Memory B cell (primary cell): ENCODE results near the gene CUEDC1.

Experiments
- ATAC-seq: fragments of 150-1000 bp; cut with Tn5 transposase; 2 replicates; pipeline ENCODE4 v1.10.0; 2021; ENCODE audit warnings: low read depth, mild to moderate bottlenecking, moderate library complexity
- DNase-seq, 2 donors: peaks; one replicate each; pipeline ENCODE4 v3.0.0; 2022; ENCODE audit warnings: low spot score in 2 of 2
- H3K27ac Mint-ChIP-seq: one replicate; pipeline ENCODE4 v1.8.0; 2022; ENCODE audit warnings: mild to moderate bottlenecking, moderate library complexity, mixed read lengths
- H3K27me3 Mint-ChIP-seq: one replicate; pipeline ENCODE4 v1.8.0; 2022; ENCODE audit warnings: mixed read lengths
- H3K36me3 Mint-ChIP-seq: one replicate; pipeline ENCODE4 v1.8.0; 2022; ENCODE audit warnings: mild to moderate bottlenecking, mixed read lengths
- H3K4me1 Mint-ChIP-seq: one replicate; pipeline ENCODE4 v1.8.0; 2022; ENCODE audit warnings: mixed read lengths
- H3K4me3 Mint-ChIP-seq: one replicate; pipeline ENCODE4 v1.8.0; 2022; ENCODE audit warnings: mild to moderate bottlenecking, moderate library complexity, mixed read lengths
- H3K9me3 Mint-ChIP-seq: one replicate; pipeline ENCODE4 v1.8.0; 2022; ENCODE audit warnings: mixed read lengths

Gene CUEDC1

DNA sequence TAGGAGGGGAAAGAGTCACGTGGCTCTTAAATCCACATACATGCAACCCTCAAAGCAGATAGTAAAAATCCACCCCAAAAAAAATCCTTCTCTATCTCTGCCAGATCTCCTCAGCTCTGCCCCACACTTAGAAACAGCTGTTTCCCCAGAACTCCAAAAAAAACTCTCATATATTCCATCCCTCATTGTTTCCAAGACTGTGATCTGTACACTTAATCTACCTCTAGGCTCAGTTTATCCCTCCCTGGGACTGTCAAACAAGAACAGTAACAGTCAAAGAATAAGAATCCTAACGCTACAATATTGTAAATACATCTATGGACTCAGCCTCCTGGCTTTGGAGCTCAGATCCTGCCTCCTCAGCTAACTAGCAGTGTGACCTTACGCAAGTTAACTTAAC lies 11.6 kb downstream of the CUEDC1 start:
- Mint-ChIP-seq H3K27ac (no peak overlapping the region), H3K9me3 (peaks cover 2% of the 10 kb centered on the region), H3K36me3 (no peaks in the 10 kb centered on the region), H3K4me3 (no peak overlapping the region), H3K27me3 (peaks cover 28% of the 10 kb centered on the region), H3K4me1 (peaks cover 41% of the 10 kb centered on the region)
- DNase-seq, result no peak
- no peak for ATAC-seq

DNA sequence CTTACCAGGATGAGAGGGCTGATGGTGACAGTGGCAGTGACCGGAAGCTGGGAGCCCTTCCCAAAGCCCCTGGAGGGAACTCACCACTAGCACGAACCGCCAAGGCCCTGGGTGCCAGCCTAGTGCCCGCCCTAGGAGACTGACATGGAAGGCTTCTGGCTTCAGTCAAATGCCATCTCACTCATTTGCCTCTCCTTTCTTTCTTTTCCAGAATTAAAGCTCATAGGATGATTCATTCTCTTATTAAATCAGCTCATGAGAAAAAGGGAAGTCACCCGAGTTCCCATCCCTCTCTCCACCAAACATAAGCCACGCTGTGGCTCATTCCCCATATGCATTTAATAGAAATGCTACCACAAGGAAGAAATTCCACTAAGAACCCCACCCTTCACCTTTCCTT lies 12.1 kb downstream of the CUEDC1 start:
- Mint-ChIP-seq H3K4me3 (no peak overlapping the region), H3K27ac (no peak overlapping the region), H3K27me3 (peaks cover 26% of the 10 kb centered on the region), H3K4me1 (peaks cover 35% of the 10 kb centered on the region), H3K9me3 (peaks cover 2% of the 10 kb centered on the region), H3K36me3 (no peaks in the 10 kb centered on the region)
- DNase-seq (no peak), ATAC-seq (no peak)

DNA sequence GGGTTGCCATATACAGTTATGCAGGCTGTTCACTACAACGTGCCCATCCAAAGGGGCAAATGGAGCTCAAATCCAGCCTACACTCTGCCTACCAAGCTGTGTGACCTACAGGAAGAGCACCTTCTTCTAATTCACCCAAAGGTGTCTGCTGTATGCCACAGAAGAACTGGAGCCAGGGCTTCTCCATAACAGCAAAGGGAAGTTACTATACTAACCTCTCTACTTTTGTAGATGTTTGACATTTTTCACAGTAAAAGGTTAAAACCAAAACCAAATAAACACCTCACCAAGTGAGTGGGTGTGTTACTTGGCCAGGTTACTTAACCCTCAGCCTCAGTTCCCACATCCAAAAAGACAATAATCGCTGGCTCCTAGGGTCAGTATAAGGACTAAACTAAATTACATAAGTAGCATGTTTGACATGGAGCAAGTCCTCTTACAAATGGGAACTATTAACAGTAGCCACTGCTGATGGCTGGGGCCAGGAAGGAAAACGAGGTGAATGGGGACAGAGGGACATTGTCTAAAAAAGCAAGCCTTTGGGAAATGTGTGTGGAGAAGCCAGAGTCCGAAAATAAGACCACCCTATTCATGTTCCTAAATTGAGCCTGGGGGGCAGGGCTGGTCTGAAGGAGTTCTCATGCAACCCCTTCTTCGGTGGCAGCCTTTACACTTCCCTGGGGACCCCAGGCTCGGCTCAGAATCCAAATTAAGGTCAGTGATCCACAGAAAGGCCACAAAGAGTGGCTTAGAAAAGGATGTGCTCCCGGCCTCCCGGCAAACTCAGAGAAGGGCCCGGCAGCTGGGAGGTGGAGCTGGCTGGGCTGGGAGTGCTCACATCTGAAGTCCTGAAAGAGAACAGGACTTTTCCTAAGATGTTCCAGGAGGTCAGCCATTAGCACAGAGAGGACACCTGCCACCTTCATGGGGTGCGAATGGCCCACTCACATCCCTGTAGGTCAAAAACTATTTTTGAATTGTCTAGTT lies 13.5 kb downstream of the CUEDC1 start:
- Mint-ChIP-seq H3K4me3 (no peak overlapping the region), H3K36me3 (no peaks in the 10 kb centered on the region), H3K9me3 (peaks cover 2% of the 10 kb centered on the region), H3K27ac (no peak overlapping the region), H3K27me3 (peaks cover 25% of the 10 kb centered on the region), H3K4me1 (peaks cover 30% of the 10 kb centered on the region)
- DNase-seq (no peak), ATAC-seq (no peak)

DNA sequence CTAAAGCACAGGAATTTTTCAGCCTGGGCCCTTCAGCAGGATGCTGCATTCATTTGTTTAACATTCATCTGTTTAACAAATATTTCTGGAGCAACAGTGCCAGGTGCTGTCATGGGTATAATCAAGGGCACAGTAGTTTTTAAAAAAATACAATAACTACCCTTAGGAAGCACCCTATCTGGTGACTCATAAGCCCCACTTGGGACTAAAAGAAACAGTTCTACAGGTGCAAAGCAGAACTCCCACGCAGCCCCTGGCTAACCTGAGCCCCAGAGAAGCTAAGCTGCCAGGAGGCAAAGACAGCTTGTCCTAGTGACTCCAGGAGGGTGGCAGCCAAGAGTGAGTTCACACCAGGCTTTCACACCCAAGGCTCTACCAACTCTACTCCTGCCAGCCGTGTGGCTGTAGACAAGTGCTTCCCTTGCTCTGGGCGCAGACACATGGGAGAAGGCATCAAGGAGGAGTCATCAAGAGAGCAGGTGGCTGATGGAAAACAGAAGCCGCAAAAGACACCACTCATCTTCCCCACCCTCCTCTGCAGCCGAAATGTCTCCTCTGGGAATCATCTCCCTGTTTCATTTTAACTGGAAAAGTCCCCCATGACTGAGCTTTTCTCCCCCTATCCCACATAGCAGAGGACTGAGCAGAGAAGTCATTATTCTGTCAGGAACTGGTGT lies 14.4 kb downstream of the CUEDC1 start:
- DNase-seq, result no peak
- H3K4me1 Mint-ChIP-seq, result peaks cover 23% of the 10 kb centered on the region
- peaks cover 27% of the 10 kb centered on the region for H3K27me3 Mint-ChIP-seq
- no peak for ATAC-seq
- peaks cover 2% of the 10 kb centered on the region for H3K9me3 Mint-ChIP-seq
- no peak overlapping the region for H3K4me3 Mint-ChIP-seq
- H3K36me3 Mint-ChIP-seq, result no peaks in the 10 kb centered on the region
- H3K27ac Mint-ChIP-seq, result no peak overlapping the region

DNA sequence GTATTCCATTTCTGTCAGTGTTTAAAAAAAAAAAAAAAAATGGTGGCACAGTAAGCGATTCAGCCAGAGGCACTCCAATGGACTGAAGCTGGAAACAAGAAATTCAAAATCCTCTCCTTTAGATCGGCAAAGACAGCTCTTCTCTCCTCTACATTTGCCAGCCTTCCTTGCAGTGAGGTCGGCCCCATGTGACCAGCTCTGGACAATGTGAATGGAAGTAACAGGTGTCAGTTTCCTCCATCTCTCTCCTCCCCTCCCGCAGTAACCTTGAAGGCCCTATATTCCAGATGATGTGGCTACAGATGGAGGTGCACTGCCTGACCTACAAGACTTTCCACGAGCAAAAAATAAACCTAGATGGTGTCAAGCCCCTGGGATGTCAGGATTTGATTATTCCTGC lies 15.0 kb downstream of the CUEDC1 start:
- Mint-ChIP-seq H3K27ac (no peak overlapping the region), H3K27me3 (peaks cover 30% of the 10 kb centered on the region), H3K9me3 (peaks cover 2% of the 10 kb centered on the region), H3K4me1 (peaks cover 23% of the 10 kb centered on the region), H3K36me3 (no peaks in the 10 kb centered on the region), H3K4me3 (no peak overlapping the region)
- DNase-seq (no peak), ATAC-seq (no peak)

DNA sequence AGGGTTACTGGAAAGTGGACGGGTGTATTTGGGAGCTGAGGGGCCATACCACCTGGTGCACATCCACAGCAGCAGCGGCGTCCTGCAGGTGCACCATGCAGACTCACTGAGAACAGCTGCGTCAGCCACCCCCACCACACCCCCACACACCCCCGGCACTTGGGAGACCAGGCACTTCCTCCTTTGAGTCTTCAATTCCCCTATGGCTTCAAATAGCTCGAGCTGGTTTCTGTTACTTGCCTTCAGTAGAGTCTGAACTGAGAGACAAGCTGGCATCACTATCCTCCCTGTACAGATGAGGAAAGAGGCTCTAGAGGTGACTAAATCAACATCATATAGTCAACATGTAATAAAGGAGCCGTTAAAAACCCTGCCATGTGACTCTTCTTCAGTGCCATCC lies 15.4 kb downstream of the CUEDC1 start:
- H3K27me3 Mint-ChIP-seq, result peaks cover 32% of the 10 kb centered on the region
- H3K9me3 Mint-ChIP-seq, result peaks cover 2% of the 10 kb centered on the region
- H3K4me1 Mint-ChIP-seq, result peaks cover 23% of the 10 kb centered on the region
- H3K27ac Mint-ChIP-seq, result peak overlapping the region; percentile 5
- peak; percentile 99 for ATAC-seq
- no peaks in the 10 kb centered on the region for H3K36me3 Mint-ChIP-seq
- peak overlapping the region; percentile 9 for H3K4me3 Mint-ChIP-seq
- DNase-seq, result peak; percentile 68 to 75

DNA sequence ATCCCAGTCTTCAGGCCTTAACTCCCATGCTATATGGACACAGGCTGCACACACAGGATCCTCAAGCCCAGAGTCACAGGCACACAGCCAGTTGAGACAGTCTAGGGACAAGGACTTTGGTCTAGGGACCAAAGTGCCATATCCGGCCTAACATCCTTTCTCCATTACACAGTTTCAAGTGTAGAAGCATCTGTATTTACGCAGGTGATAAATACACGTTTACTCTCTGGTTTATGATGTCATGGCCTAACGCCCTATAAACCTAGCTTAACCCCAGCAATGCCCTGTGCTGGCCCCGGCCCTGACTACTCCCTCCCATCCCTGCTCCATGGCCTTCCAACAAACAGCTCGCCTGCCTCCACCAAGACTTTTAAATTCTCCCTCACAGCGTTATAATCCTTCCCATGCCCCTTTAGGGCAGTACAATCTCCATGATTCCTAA lies 17.1 kb downstream of the CUEDC1 start:
- Mint-ChIP-seq H3K4me3 (no peak overlapping the region), H3K4me1 (peaks cover 19% of the 10 kb centered on the region), H3K36me3 (no peaks in the 10 kb centered on the region), H3K27me3 (peaks cover 26% of the 10 kb centered on the region), H3K27ac (no peak overlapping the region), H3K9me3 (peaks cover 2% of the 10 kb centered on the region)
- DNase-seq (no peak), ATAC-seq (no peak)

DNA sequence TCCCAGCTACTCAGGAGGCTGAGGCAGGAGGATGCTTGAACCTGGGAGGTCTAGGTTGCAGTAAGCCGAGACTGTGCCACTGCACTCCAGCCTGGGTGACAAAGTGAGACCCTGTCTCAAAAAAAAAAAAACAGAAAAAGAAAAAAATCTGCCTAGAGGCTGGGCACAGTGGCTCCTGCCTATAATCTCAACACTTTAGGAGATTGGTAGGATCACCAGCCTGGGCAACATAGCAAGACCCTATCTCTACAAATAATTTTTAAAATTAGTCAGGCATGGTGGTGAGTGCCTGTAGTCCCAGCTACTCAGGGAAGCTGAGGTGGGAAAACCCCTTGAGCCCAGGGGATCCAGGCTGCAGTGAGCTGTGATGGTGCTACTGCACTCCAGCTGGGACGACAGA lies 17.7 kb downstream of the CUEDC1 start:
- no peak overlapping the region for H3K4me3 Mint-ChIP-seq
- no peaks in the 10 kb centered on the region for H3K36me3 Mint-ChIP-seq
- peaks cover 26% of the 10 kb centered on the region for H3K27me3 Mint-ChIP-seq
- H3K4me1 Mint-ChIP-seq, result peaks cover 17% of the 10 kb centered on the region
- H3K27ac Mint-ChIP-seq, result no peak overlapping the region
- ATAC-seq (no peak), DNase-seq (no peak)
- peaks cover 2% of the 10 kb centered on the region for H3K9me3 Mint-ChIP-seq

DNA sequence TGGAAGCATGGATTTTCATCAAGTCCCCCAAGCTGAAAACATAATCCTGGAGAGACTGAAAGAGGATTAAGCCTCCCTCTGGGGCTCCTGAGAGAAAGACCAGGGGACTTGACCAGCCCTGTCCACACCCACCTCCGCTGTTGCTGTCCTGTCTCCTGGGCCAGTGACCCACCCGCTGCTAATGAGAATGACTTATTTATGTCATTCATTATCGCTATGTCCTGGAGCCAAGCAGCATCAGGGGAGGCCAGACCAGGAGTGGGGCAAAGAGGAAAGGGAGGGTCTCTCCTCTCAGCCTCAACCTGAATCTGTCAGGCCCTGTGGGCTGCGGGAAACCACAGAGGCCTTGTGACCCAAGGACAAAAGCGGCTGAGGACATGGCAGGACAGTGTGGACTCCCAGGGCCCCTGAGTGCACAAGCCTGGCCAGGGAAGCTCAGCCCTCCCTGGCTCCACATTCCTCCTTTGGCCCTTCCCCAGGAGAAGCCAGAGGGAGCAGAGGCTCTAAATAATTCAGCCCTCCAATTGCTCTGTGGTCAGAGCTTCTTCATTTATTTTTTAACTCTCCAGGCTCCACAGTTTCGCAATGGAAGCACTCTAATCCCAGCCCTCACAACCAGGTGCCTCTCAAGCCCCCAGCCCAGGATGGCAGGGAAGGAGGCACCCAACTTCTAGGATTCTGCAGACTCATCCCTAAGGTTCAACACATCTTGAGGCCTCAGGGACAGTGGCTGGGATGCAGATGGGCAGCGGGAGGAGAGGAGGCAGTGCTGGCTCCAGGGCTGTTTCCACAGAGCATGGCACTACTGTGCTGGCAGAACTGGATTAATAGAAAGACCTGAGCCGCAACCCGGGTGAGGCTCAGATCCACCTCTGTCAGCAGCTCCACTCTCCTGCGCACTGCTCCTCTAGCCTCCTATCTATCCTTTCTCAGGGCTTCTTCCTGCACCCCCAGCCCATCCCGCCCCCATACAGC lies 19.1 kb downstream of the CUEDC1 start:
- no peak for ATAC-seq
- peaks cover 24% of the 10 kb centered on the region for H3K27me3 Mint-ChIP-seq
- DNase-seq, result no peak
- H3K4me3 Mint-ChIP-seq, result no peak overlapping the region
- no peaks in the 10 kb centered on the region for H3K36me3 Mint-ChIP-seq
- H3K9me3 Mint-ChIP-seq, result peaks cover 2% of the 10 kb centered on the region
- H3K27ac Mint-ChIP-seq, result no peak overlapping the region
- peaks cover 11% of the 10 kb centered on the region for H3K4me1 Mint-ChIP-seq

DNA sequence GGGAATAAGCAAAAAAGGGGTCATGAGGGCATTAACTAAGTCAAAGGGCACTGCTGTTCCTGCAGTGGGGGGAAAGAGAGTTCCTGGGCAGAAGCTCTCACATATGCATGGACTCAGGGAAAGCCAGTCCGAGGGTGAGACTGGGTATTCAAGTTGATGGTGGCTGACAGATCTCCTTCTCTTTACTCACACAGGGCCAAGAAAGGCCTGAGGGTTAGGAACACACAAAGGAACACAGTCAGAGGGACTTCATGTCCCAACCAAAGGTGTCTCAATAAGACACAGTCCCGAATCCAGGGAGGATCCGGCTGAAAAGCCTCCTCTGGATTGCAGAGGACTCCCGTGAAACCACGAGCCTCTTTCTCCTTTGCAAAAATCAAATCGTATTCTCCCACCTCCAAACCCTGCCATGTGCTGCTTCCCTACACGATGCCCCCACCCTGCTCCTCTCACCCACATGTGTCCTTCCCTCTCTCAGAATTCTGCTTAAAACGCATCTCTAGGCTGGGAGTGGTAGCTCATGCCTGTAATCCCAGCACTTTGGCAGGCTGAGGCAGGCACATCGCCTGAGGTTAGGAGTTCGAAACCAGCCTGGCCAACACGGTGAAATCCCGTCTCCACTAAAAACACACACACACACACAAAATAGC lies 23.6 kb downstream of the CUEDC1 start:
- H3K4me3 Mint-ChIP-seq, result no peak overlapping the region

DNA sequence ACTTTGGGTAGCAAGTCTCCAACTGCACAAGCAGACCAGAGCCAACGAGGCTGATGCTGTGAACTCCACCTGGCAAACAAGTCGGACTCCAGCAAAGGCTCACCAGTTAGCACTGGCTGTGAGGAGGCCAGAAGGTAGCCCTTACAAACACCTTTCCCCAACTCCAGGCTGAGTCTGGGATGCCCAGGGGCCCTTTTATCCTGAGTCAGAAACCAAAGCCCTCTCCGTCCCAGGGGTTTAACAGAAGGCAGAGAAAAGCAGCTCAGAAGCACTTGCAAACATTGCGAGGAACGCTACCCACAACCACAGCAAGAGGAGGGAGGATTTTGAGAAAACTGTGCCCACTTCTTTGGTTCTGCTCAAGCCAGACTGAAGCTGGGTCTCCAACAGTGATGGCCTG lies 25.0 kb downstream of the CUEDC1 start:
- no peaks in the 10 kb centered on the region for H3K36me3 Mint-ChIP-seq
- peaks cover 20% of the 10 kb centered on the region for H3K27me3 Mint-ChIP-seq
- DNase-seq (no peak), ATAC-seq (no peak)
- no peak overlapping the region for H3K27ac Mint-ChIP-seq
- H3K9me3 Mint-ChIP-seq, result no peaks in the 10 kb centered on the region
- H3K4me3 Mint-ChIP-seq, result no peak overlapping the region
- no peaks in the 10 kb centered on the region for H3K4me1 Mint-ChIP-seq

More for the DNA sequence above, 23.6 kb downstream of the CUEDC1 start:
- no peak overlapping the region for H3K27ac Mint-ChIP-seq
- DNase-seq (no peak), ATAC-seq (no peak)
- H3K27me3 Mint-ChIP-seq, result peaks cover 23% of the 10 kb centered on the region
- no peaks in the 10 kb centered on the region for H3K4me1 Mint-ChIP-seq
- no peaks in the 10 kb centered on the region for H3K36me3 Mint-ChIP-seq
- H3K9me3 Mint-ChIP-seq, result no peaks in the 10 kb centered on the region

DNA sequence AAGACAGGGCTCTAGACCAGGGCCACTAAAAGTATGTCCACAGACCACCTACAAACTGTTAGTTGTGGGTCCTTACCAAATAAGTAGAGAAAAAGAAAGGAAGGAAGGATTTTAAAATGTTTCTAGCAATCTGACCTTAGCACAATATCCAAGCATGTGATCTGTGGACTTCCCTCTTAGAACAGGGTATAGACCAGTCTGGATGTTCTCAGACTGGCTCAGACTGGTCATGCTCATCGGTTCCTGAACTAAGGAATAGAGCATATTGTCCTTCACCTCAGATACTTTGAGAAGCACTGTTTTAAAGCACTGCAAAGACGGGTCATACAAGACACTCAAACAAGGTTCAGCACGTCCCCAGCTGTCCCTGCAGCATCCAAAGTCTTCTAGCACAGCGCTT lies 25.8 kb downstream of the CUEDC1 start:
- DNase-seq (no peak), ATAC-seq (no peak)
- peaks cover 18% of the 10 kb centered on the region for H3K27me3 Mint-ChIP-seq
- no peak overlapping the region for H3K4me3 Mint-ChIP-seq
- no peaks in the 10 kb centered on the region for H3K4me1 Mint-ChIP-seq
- H3K36me3 Mint-ChIP-seq, result no peaks in the 10 kb centered on the region
- H3K9me3 Mint-ChIP-seq, result no peaks in the 10 kb centered on the region
- H3K27ac Mint-ChIP-seq, result no peak overlapping the region

DNA sequence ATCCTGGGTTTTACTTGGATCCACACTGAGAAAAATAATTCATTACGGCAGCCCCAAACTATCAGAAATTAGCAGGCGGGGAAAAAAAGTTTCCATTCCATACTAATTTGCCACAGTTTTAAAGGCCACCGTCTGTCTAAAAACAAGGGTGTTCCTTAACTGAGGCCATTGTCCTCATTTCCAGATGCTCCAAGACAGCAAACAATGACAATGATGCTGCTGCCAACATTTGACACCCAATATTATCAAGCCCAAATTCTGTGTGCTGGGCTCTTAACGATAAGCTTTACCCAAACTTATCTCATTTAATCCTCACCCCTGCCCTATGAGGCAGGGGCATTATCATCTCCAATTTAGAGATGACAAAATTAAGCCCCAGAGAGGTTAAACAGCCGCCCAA lies 26.3 kb downstream of the CUEDC1 start:
- DNase-seq (no peak), ATAC-seq (no peak)
- H3K36me3 Mint-ChIP-seq, result no peaks in the 10 kb centered on the region
- H3K27me3 Mint-ChIP-seq, result peaks cover 18% of the 10 kb centered on the region
- H3K4me3 Mint-ChIP-seq, result no peak overlapping the region
- no peaks in the 10 kb centered on the region for H3K9me3 Mint-ChIP-seq
- no peak overlapping the region for H3K27ac Mint-ChIP-seq
- H3K4me1 Mint-ChIP-seq, result no peaks in the 10 kb centered on the region
